ENCODE data around the gene CAPNS2. TPM values are rescaled to one million over a fixed set of nuclear protein-coding genes. Genes with fewer than 3 reads are reported as not detected.

Gene CAPNS2
- total RNA-seq, 2 experiments from 2014 or later: not detected

Other genes starting within 250 kb of the CAPNS2 start
- not detected for gene IRX6, start 242.5 kb upstream of the CAPNS2 start, total RNA-seq
- not detected for gene MMP2, start 87.5 kb upstream of the CAPNS2 start, total RNA-seq
- gene LPCAT2, start 57.6 kb upstream of the CAPNS2 start, total RNA-seq: under 1 TPM; 0.30 to 0.87 TPM
- not detected for gene SLC6A2, start 89.3 kb downstream of the CAPNS2 start, total RNA-seq

Data from activated CD4-positive, alpha-beta T cell treated with anti-CD3 and anti-CD28 coated beads, Interleukin-2, amount 10 ng/mL, durations not matched to agents 7 days and 5 days (primary cell).